Measurements from ENCODE around the gene CCDC92. TPM values are rescaled to one million over a fixed set of nuclear protein-coding genes. Genes with fewer than 3 reads are reported as not detected.

CCDC92 gene
- total and polyA plus RNA-seq, 2 donors (not counting 1 experiment from before 2014, with no cell fraction given) = 26.6 to 36.2 TPM

DNA sequence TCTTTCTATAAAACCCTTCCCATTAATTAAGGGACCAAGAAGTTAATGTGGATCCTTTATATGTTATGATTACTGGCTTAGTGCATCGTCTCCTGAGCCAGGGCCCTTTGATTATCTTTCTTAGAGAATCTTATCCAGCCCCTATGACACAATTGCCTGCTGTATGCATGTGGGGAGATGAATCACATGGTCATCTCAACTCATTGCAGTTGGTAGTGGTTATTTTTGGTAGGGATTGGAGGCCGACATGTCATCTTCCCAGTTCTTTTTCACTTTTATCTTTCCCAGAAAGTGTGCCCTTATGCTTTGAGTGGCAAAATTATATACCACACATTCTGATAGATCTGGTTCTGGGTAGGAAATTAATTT is 26.3 kb upstream of the CCDC92 start:
- Histone ChIP-seq H3K36me3 (replicated peaks in 1 of 2; ENCODE audit: control extremely low read depth in 1 of 2, control insufficient read depth in 1 of 2, extremely low read depth in 1 of 2, insufficient read depth in 2 of 2, low read length in 1 of 2) (peaks cover 2 to 33% of the 10 kb centered on the region in 2 experiments), H4K20me1 (ENCODE audit: control insufficient read depth, insufficient read depth, low read length, poor library complexity, severe bottlenecking) (peaks cover 12% of the 10 kb centered on the region), H3K27ac (ENCODE audit: low read length in 2 of 2) (no peak overlapping the region), H3K79me2 (ENCODE audit: control insufficient read depth, insufficient read depth, low read length) (peaks cover 17% of the 10 kb centered on the region), H2AFZ (ENCODE audit: insufficient read depth, low read depth, low read length, poor library complexity, severe bottlenecking) (no peak overlapping the region), H3K4me3 (ENCODE audit: control extremely low read depth in 1 of 5, extremely low read depth in 1 of 5, insufficient read depth in 1 of 5, low read depth in 2 of 5, low read length in 4 of 5) (no peak overlapping the region), H3K4me2 (replicated peaks; ENCODE audit: low read depth, low read length, poor library complexity, severe bottlenecking) (no peak overlapping the region), H3K4me1 (ENCODE audit: control insufficient read depth in 2 of 2, insufficient read depth in 2 of 2, low read length in 2 of 2) (no peaks in the 10 kb centered on the region), H3K9me3 (ENCODE audit: control extremely low read depth in 1 of 3, control insufficient read depth in 2 of 3, insufficient read depth in 1 of 3, low read length in 2 of 3) (no peaks in the 10 kb centered on the region), H3K27me3 (replicated peaks in 1 of 4; ENCODE audit: control extremely low read depth in 1 of 4, control insufficient read depth in 3 of 4, insufficient read depth in 4 of 4, low read length in 3 of 4) (no peaks in the 10 kb centered on the region), H3K9ac (ENCODE audit: low read length) (no peak overlapping the region)
- WGBS (ENCODE audit: insufficient coverage) = no CpG with 5 or more reads among the region's 2 CpGs
- no peak for DNase-seq
- Mint-ChIP-seq H3K27me3 (no peaks in the 10 kb centered on the region), H3K4me1 (peaks cover 5% of the 10 kb centered on the region), H3K4me3 (no peak overlapping the region), H3K9me3 (ENCODE audit: insufficient read depth) (no peaks in the 10 kb centered on the region), H3K27ac (no peak overlapping the region)
- ChIA-PET POLR2A (no interaction called here), CTCF (no interaction called here)
- no peak for ATAC-seq (ENCODE audit: low read depth)
- intact Hi-C loops (cut with micrococcal nuclease) = no loop called here
- TF ChIP-seq, protein P1, sequence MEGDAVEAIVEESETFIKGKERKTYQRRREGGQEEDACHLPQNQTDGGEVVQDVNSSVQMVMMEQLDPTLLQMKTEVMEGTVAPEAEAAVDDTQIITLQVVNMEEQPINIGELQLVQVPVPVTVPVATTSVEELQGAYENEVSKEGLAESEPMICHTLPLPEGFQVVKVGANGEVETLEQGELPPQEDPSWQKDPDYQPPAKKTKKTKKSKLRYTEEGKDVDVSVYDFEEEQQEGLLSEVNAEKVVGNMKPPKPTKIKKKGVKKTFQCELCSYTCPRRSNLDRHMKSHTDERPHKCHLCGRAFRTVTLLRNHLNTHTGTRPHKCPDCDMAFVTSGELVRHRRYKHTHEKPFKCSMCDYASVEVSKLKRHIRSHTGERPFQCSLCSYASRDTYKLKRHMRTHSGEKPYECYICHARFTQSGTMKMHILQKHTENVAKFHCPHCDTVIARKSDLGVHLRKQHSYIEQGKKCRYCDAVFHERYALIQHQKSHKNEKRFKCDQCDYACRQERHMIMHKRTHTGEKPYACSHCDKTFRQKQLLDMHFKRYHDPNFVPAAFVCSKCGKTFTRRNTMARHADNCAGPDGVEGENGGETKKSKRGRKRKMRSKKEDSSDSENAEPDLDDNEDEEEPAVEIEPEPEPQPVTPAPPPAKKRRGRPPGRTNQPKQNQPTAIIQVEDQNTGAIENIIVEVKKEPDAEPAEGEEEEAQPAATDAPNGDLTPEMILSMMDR (IDR thresholded peaks at IDR 0.05) = no peak
- TF ChIP-seq EZH2 (IDR thresholded peaks at IDR 0.05; ENCODE audit: borderline replicate concordance, insufficient read depth, low read depth, low read length, poor library complexity, severe bottlenecking) = no peak

DNA sequence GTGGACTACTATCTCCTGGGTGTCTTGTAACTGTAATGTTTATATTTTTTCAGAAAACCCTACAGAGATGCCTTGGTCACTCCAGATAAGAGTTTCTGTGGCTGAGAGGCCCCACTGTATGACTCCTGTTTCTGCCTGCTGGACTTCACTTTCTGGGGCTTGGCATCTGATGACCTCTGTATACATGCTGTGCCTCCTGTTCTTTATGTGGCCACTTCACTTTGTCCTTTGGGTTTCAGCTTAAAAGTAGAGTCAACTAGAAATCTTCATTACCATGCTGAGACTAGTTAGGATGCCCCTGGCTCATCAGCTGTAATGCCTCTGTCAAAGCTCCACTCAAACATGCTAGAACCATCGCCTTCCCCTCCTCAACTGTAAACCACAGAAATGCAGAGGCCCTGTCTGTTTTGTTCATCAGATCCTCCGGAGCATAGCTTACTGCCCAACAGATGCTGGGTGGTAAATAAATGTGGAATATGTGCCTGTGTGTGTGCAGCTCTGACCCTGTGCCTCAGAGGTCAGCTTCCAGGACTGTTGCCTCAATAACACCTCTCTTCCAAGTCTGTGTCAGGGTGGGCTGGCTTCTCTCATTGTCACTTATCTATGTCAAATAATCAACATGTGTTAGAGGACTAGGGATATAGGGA is 25.8 kb upstream of the CCDC92 start:
- Histone ChIP-seq H2AFZ (ENCODE audit: insufficient read depth, low read depth, low read length, poor library complexity, severe bottlenecking) (no peak overlapping the region), H3K9me3 (ENCODE audit: control extremely low read depth in 1 of 3, control insufficient read depth in 2 of 3, insufficient read depth in 1 of 3, low read length in 2 of 3) (no peaks in the 10 kb centered on the region), H3K4me1 (ENCODE audit: control insufficient read depth in 2 of 2, insufficient read depth in 2 of 2, low read length in 2 of 2) (no peaks in the 10 kb centered on the region), H3K4me2 (replicated peaks; ENCODE audit: low read depth, low read length, poor library complexity, severe bottlenecking) (no peak overlapping the region), H4K20me1 (ENCODE audit: control insufficient read depth, insufficient read depth, low read length, poor library complexity, severe bottlenecking) (peaks cover 12% of the 10 kb centered on the region), H3K27ac (ENCODE audit: low read length in 2 of 2) (no peak overlapping the region), H3K36me3 (replicated peaks in 1 of 2; ENCODE audit: control extremely low read depth in 1 of 2, control insufficient read depth in 1 of 2, extremely low read depth in 1 of 2, insufficient read depth in 2 of 2, low read length in 1 of 2) (peaks cover 2 to 36% of the 10 kb centered on the region in 2 experiments), H3K9ac (ENCODE audit: low read length) (no peak overlapping the region), H3K27me3 (replicated peaks in 1 of 4; ENCODE audit: control extremely low read depth in 1 of 4, control insufficient read depth in 3 of 4, insufficient read depth in 4 of 4, low read length in 3 of 4) (no peaks in the 10 kb centered on the region), H3K4me3 (ENCODE audit: control extremely low read depth in 1 of 5, extremely low read depth in 1 of 5, insufficient read depth in 1 of 5, low read depth in 2 of 5, low read length in 4 of 5) (no peak overlapping the region), H3K79me2 (ENCODE audit: control insufficient read depth, insufficient read depth, low read length) (peaks cover 17% of the 10 kb centered on the region)
- WGBS (ENCODE audit: insufficient coverage) = 83% methylated on average over 1 of the region's 2 CpGs
- Mint-ChIP-seq H3K27ac (no peak overlapping the region), H3K27me3 (no peaks in the 10 kb centered on the region), H3K9me3 (ENCODE audit: insufficient read depth) (no peaks in the 10 kb centered on the region), H3K4me3 (no peak overlapping the region), H3K4me1 (peaks cover 7% of the 10 kb centered on the region)
- DNase-seq (no peak), ATAC-seq (ENCODE audit: low read depth) (no peak)
- intact Hi-C loops (cut with micrococcal nuclease) = no loop called here
- CTCF ChIA-PET = no interaction called here
- no peak for TF ChIP-seq EZH2 (IDR thresholded peaks at IDR 0.05; ENCODE audit: borderline replicate concordance, insufficient read depth, low read depth, low read length, poor library complexity, severe bottlenecking)
- TF ChIP-seq, protein P1 (IDR thresholded peaks at IDR 0.05) = no peak
- POLR2A ChIA-PET = no interaction called here
